OCI-LY1 (cell line): ENCODE data around the gene SPRED1.

Experiments
- H2AFZ ChIP-seq: fragments of 200-600 bp; sonication (generic), shearing (Covaris generic); 2 replicates; pipeline ENCODE4 v1.6.0; 2014; ENCODE audit warnings: antibody characterized with exemption, mild to moderate bottlenecking, low read length
- H3F3A ChIP-seq: fragments of 200-600 bp; sonication (generic), shearing (Covaris generic); 2 replicates; pipeline ENCODE4 v1.6.0; 2014; ENCODE audit warnings: mild to moderate bottlenecking, antibody characterized with exemption, low read length, moderate library complexity; ENCODE audit not compliant: insufficient read depth
- H3K27ac ChIP-seq: fragments of 200-600 bp; sonication (generic); 2 replicates; pipeline ENCODE4 v1.5.1; 2014; ENCODE audit warnings: low read length, mixed run types, mild to moderate bottlenecking, low read depth; ENCODE audit not compliant: poor library complexity, severe bottlenecking
- H3K27me3 ChIP-seq: fragments of 200-600 bp; sonication (generic); 2 replicates; pipeline ENCODE4 v1.6.0; 2014; ENCODE audit warnings: antibody characterized with exemption, mild to moderate bottlenecking, low read length, moderate library complexity; ENCODE audit not compliant: insufficient read depth
- H3K36me3 ChIP-seq: fragments of 200-600 bp; sonication (generic); 2 replicates; pipeline ENCODE4 v1.6.1; 2014; ENCODE audit warnings: mild to moderate bottlenecking, antibody characterized with exemption, low read length, moderate library complexity, mixed read lengths; ENCODE audit not compliant: insufficient read depth
- H3K4me1 ChIP-seq: fragments of 200-600 bp; sonication (generic); 2 replicates; pipeline ENCODE4 v1.5.1; 2014; ENCODE audit warnings: mild to moderate bottlenecking, low read length, moderate library complexity; ENCODE audit not compliant: insufficient read depth, severe bottlenecking
- H3K4me2 ChIP-seq: fragments of 200-600 bp; sonication (generic), shearing (Covaris generic); 2 replicates; pipeline ENCODE4 v1.6.1; 2014; ENCODE audit warnings: low read length
- H3K4me3 ChIP-seq: fragments of 200-600 bp; sonication (generic); 2 replicates; pipeline ENCODE4 v1.5.1; 2014; ENCODE audit warnings: low read length, low read depth, mild to moderate bottlenecking, mixed read lengths; ENCODE audit not compliant: poor library complexity, severe bottlenecking
- H3K79me2 ChIP-seq: fragments of 200-600 bp; shearing (Covaris generic); 2 replicates; pipeline ENCODE4 v1.6.1; 2016; ENCODE audit warnings: mixed run types, low read length, mixed read lengths; ENCODE audit not compliant: insufficient read depth
- H3K9ac ChIP-seq: fragments of 200-600 bp; sonication (generic), shearing (Covaris generic); 2 replicates; pipeline ENCODE4 v1.6.1; 2014; ENCODE audit warnings: mild to moderate bottlenecking, low read length, mixed read lengths
- H3K9me2 ChIP-seq: fragments of 200-600 bp; sonication (generic), shearing (Covaris generic); 2 replicates; pipeline ENCODE4 v1.6.1; 2014; ENCODE audit warnings: low read depth, mild to moderate bottlenecking, low read length, mixed read lengths
- H3K9me3 ChIP-seq: fragments of 200-600 bp; shearing (Covaris generic); 2 replicates; pipeline ENCODE4 v1.6.1; 2014; ENCODE audit warnings: low read length, mixed read lengths
- H4K20me1 ChIP-seq: fragments of 200-600 bp; sonication (generic), shearing (Covaris generic); 2 replicates; pipeline ENCODE4 v1.6.0; 2016; ENCODE audit warnings: mild to moderate bottlenecking, low read length; ENCODE audit not compliant: insufficient read depth
- CTCF ChIP-seq: fragments of 200-600 bp; sonication (generic), shearing (Covaris generic); IDR thresholded peaks from 2 replicates; pipeline ENCODE4 v1.5.1; 2017; ENCODE audit warnings: mild to moderate bottlenecking, antibody characterized with exemption, low read length, moderate library complexity, mixed read lengths
- EZH2 ChIP-seq: fragments of 200-600 bp; sonication (generic), shearing (Covaris generic); IDR thresholded peaks from 2 replicates; pipeline ENCODE4 v1.8.0; 2017; ENCODE audit warnings: borderline replicate concordance, mixed run types, mild to moderate bottlenecking, antibody characterized with exemption, low read length, moderate library complexity, mixed read lengths

SPRED1 gene

GRCh38 chr15:38374029-38374428 is 121.4 kb downstream of the SPRED1 start:
- TF ChIP-seq CTCF (no peak), EZH2 (no peak)
- no peaks in the 10 kb centered on the region for H3K9me3 ChIP-seq
- H3K4me3 ChIP-seq: no peak overlapping the region
- H3F3A ChIP-seq: no peaks in the 10 kb centered on the region
- no peak overlapping the region for H3K9ac ChIP-seq
- no peaks in the 10 kb centered on the region for H3K27me3 ChIP-seq
- H3K79me2 ChIP-seq: no peaks in the 10 kb centered on the region
- H3K4me1 ChIP-seq: no peaks in the 10 kb centered on the region
- H2AFZ ChIP-seq: no peak overlapping the region
- no peaks in the 10 kb centered on the region for H4K20me1 ChIP-seq
- no peak overlapping the region for H3K4me2 ChIP-seq
- no peaks in the 10 kb centered on the region for H3K9me2 ChIP-seq
- H3K27ac ChIP-seq: no peak overlapping the region
- H3K36me3 ChIP-seq: no peaks in the 10 kb centered on the region

- no peak for TF ChIP-seq CTCF
- TF ChIP-seq EZH2: no peak
- Histone ChIP-seq H3K36me3 (no peaks in the 10 kb centered on the region), H3K4me2 (no peak overlapping the region)
Measured at GRCh38 chr15:38374556-38374955, 121.9 kb downstream of the SPRED1 start.

GRCh38 chr15:38376081-38376480 is 123.4 kb downstream of the SPRED1 start:
- H3F3A ChIP-seq: no peaks in the 10 kb centered on the region
- H3K9me2 ChIP-seq: no peaks in the 10 kb centered on the region
- TF ChIP-seq CTCF: no peak
- no peak for TF ChIP-seq EZH2
- no peaks in the 10 kb centered on the region for H3K36me3 ChIP-seq
- no peak overlapping the region for H3K4me2 ChIP-seq
- H3K4me3 ChIP-seq: no peak overlapping the region
- no peaks in the 10 kb centered on the region for H3K9me3 ChIP-seq
- no peaks in the 10 kb centered on the region for H3K4me1 ChIP-seq
- H3K79me2 ChIP-seq: no peaks in the 10 kb centered on the region
- 0 out of 2 replicates have a peak, but pooled peaks cover 4% of the 10 kb centered on the region for H3K27me3 ChIP-seq
- no peaks in the 10 kb centered on the region for H4K20me1 ChIP-seq
- H3K9ac ChIP-seq: no peak overlapping the region
- no peak overlapping the region for H3K27ac ChIP-seq
- no peak overlapping the region for H2AFZ ChIP-seq

More at GRCh38 chr15:38374556-38374955, 121.9 kb downstream of the SPRED1 start:
- no peak overlapping the region for H2AFZ ChIP-seq
- H3F3A ChIP-seq: no peaks in the 10 kb centered on the region
- 0 out of 2 replicates have a peak, but pooled peaks cover 2% of the 10 kb centered on the region for H3K27me3 ChIP-seq
- H3K9ac ChIP-seq: no peak overlapping the region
- H4K20me1 ChIP-seq: no peaks in the 10 kb centered on the region
- no peaks in the 10 kb centered on the region for H3K9me3 ChIP-seq
- no peak overlapping the region for H3K27ac ChIP-seq
- no peak overlapping the region for H3K4me3 ChIP-seq
- no peaks in the 10 kb centered on the region for H3K4me1 ChIP-seq
- H3K9me2 ChIP-seq: no peaks in the 10 kb centered on the region
- no peaks in the 10 kb centered on the region for H3K79me2 ChIP-seq
